Activated CD8-positive, alpha-beta memory T cell treated with anti-CD3 and anti-CD28 coated beads for 36 hours (primary cell): Measurements from ENCODE around the gene NTM. TPM values are rescaled to one million over a fixed set of nuclear protein-coding genes. Genes with fewer than 3 reads are reported as not detected.

Experiments used
- CTCF ChIA-PET: fragments of 350-600 bp; sonication (Branson Sonifier 250); formaldehyde crosslinking; loops from one replicate; lab custom pipeline; 2021; ENCODE audit warnings: antibody characterized with exemption; lab: Charles Lee
- POLR2A ChIA-PET: fragments of 350-600 bp; sonication (Branson Sonifier 250); formaldehyde crosslinking; loops from one replicate; lab custom pipeline; 2021; ENCODE audit warnings: antibody characterized with exemption; lab: Charles Lee
- total RNA-seq, 2 experiments: library from RNA; stranded (reverse); gene quantifications; one replicate each; pipeline ENCODE4 v1.2.3, GENCODE V29; 2021

Gene NTM
- total RNA-seq, 2 experiments from 2014 or later = not detected

DNA sequence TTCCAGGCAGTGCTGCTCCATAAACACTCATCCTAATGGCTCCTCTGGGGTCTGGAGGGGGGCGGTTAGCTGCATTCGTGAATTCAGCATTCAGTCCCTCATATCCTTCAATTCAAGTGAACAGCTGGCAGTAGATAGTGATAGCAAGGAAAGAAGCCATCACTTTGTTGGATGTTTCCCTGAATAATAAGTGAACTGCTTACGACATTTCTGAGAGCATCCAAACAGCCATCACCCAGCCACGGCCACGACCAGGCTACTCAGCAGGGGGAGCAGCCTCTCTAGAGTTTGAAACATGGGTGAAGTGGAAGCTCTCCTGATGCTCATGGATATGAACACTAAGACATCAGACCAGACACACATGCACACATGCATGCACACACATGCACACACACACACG lies 163.6 kb downstream of the NTM start:
- ChIA-PET CTCF (no interaction called here), POLR2A (no interaction called here)

DNA sequence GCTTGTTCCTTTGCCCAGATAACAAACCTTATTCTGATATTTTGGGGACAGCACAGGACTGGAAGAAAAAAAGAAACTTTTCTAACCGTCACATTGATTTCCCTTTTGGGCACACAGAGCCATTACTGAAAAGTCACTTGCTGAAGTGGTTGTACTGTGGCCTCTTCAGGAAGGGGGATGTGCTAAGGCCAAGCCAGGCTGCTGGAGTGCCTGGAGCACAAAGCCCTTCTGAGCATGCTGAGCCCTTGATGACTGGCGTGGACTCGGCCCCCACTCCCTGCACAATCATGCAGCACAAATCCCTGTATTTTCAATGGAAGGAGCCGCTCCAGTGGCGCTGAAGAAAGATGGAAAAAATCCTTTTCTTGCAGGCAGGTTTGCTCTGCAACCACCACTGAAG lies 164.2 kb downstream of the NTM start:
- ChIA-PET POLR2A (no interaction called here), CTCF (no interaction called here)

DNA sequence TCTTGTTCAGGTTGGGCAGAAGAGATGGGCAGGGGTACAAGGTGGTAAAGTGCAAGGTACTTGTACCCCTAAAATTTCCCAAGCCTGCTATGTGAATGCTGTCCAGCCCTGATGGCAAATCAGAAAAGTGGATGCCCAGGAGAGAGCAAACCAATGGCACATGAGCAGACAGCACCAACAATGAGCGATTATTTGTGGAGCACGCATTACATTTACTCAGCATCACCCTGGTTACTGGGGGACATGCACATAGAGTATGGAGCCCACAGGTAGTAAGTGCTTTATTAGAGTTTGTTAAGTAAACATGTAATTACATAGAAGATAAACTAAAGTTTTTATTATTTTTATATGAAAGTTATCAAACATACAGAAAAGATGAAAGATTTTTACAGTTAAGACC lies 165.7 kb downstream of the NTM start:
- ChIA-PET POLR2A (no interaction called here), CTCF (no interaction called here)

DNA sequence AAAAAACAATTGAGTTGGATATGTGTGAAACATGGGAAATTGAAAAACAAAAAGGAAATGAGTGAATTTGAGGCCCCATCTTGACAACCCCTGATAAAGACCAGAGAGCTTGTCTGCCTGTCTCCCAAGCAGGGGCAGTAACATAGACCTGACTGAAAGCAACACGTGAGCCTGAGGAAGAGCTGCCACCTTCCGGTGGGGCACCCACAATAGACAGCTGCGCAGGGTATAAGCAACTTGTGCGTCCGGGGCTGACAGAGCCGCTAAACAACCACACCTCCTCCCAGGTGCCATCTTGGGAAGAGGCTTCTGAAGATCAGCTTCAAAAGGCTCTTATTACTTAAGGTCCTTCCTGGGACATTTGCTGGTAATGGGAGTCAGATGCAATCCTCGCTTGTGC lies 166.8 kb downstream of the NTM start:
- CTCF ChIA-PET = interaction anchor here (0.6 kb wide), 2 partner anchors 79 to 1849 kb away, joined by 3 to 4 read pairs; no protein-coding TSS in a partner anchor
- POLR2A ChIA-PET = no interaction called here

DNA sequence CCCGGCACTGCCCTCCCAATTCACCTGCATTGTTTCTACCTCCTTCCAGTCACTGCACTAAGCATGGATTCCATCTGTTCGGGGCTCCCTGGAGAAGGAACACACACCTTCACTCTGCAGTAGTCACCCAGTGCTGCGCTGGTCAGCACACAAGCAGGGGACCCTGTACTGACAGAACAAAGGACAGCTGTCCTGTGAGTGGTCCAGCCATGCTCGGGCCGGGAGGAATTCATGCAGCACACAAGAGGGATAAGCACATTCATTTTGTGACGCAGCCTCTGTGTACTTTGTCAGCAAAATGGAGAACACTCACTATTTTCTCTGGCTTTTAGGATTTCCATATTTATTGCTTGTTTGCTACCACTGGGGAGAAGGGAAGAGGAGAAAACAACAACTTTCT lies 167.3 kb downstream of the NTM start:
- CTCF ChIA-PET = interaction anchor here (0.6 kb wide), 2 partner anchors 79 to 1849 kb away, joined by 3 to 4 read pairs; no protein-coding TSS in a partner anchor
- POLR2A ChIA-PET = no interaction called here

DNA sequence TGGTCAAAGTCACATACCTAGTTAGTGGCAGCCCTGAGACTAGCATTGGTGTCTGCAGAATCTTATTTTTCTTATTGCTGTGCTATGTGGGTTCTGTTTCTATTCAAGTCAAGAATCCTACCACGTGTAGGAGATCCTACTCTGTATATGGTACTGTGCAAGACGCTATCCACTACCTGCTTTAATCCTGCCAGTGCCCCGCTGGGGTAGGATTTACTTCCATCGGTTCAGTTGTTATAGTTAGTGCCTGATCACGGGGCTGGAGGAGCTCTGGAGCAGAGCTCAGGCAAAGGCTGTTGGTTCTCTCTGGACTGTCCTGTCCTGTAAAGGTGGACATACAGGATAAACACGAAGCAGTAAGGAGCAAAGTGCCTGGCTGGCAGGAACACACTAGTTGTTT lies 167.9 kb downstream of the NTM start:
- CTCF ChIA-PET = no interaction called here
- POLR2A ChIA-PET = no interaction called here

DNA sequence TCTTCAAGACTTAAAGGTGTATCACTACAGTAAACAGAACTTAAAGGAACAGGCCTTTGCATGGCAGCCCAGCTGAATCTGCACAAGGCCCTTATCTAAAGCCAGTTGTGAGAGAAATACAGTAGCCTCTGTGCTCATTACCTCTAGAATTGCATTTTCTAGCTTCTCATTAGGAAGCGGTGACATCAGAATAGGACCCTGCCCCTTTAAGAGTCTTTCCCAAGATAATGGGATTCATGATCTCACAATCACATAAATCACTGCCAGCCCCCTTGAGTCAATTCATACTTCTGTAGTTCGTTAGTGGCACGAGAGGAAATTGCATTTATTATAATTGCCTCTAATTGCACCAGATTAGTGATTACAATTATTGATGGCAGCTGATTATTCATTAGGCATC lies 170.3 kb downstream of the NTM start:
- CTCF ChIA-PET = no interaction called here
- POLR2A ChIA-PET = no interaction called here

DNA sequence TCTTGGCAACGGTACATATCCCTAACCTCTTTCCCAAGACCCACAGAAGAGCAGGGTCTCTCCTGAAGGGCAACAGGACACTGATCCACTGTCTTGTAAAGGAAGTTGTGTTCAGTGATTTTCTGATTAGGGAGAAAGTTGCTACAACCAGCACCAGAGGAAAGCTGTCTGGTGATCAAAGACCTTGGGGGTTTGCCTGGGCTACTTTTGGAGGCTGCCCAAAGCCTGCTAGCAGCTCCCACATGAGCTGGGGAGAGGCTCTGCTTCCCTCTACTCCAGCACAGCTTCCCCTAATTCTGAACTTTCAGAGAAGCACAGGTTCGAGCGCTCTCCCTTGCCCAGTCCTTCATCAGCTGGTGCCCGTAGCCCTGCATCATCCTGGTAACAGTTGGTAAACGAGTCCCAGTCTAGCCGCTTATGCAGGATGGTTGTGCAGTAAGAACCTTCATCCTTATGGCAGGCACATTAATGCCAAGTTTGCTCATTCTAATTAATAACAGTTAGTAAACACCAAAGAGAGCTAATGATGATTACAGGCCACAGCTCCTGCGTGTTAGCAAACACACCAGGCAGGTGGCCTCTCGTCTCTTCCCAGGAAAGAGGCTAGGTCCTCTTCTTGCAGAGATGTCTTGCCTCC lies 173.1 kb downstream of the NTM start:
- POLR2A ChIA-PET = no interaction called here
- CTCF ChIA-PET = no interaction called here

DNA sequence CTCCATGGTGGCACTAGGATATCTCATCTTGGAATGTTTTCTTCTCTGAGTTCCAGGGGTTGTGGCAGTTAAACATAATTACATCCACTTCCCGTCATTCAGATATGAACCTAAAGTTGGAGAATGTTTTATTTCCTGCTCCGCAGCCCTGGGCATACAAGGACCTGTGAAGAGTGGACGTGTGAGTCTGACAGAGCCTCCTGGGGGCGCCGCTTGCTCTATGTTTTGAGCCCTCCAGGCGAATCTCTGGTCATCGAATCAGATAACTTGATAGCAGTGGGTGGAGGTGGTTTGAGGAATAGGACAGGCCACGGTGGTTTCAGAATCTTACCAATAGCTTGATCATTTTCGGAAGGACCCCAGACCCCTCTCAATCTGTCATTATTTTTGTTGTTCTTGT lies 174.2 kb downstream of the NTM start:
- ChIA-PET POLR2A (no interaction called here), CTCF (no interaction called here)

DNA sequence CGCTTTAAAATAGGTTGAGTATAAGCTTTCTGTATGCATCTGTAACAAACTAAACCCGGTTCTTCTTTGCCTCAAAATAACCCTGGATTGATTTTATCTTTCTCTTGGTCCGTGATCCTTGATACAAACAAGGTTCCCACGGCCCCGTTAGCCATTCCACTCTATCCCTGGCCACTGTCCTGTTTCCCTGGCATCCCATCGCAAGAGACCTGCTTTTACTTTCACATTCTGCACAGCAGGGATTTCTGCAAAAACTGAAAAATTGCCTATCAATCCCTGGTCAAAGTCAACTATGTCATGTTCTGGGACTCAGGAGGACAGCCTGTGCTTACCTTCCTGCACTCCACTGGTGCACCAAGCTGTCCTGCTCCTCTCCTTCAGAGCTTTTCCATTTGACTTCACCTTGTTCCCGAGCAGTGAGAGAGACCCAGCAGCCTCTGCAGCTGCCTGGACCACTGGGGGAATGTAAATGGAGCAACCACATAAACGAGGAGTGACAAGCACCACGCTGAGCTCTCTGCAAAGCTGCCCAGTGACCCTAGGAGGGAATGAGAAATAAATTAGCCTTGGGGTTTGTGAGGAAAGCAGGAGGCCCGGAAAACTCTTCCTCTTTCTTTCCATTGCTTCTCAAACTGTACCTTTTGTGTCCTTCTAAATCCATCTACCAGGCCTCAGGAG lies 175.9 kb downstream of the NTM start:
- POLR2A ChIA-PET = no interaction called here
- CTCF ChIA-PET = no interaction called here

DNA sequence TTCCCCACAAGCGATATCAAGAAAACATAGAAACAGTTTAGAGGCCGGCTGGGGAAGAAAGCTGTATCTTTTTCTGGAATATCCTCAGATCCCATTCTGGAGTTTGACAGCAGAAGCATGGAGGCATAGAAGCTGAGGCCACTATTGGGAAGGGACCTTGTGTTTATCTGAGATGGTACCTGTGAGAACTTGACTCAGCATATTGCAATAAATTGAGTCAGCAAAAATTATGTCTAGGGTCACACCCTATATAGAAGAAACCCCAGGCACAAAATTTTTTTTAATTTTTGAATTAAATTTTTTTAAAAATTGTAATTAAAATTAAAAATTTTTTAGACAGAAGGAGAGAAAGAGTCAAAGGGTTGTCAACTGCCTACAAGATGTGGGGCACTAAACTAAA lies 178.7 kb downstream of the NTM start:
- POLR2A ChIA-PET = no interaction called here
- CTCF ChIA-PET = no interaction called here

DNA sequence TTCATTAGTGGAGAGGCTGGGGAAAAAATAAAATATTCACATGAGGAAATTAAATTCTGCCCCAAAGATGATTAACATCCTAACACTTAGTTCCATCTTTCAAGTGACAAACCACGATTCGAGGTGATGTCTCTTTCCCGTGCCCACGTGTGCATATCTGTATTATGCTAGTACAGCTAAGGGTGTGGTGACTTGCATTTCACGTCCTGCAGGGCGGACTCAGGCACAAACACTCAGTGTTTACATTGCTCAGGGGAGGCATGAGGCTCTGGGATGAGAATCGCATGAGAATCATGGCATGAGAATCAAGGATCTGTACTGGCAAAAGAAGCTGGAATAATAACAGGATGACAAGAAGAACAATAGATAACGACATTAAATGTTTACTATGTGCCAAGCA lies 179.4 kb downstream of the NTM start:
- POLR2A ChIA-PET = no interaction called here
- CTCF ChIA-PET = no interaction called here

DNA sequence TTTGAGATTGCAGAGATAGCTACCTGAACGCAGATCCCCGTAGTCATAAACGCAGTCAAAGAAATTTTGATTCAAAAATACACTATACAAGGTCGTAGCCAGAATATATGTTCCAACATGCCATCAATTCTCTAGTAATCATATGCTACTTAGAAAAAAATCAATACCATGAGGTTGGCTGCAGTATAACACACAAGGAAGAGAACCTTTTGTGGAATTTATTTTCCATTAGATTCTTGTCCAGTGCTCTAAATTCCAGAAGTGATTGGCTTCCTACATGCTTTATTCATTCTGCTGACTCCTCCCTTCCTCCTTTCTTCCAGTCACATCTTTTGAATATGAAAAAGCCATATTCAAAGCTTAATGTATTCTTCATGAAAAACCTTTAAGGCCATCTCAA lies 189.9 kb downstream of the NTM start:
- POLR2A ChIA-PET = no interaction called here
- CTCF ChIA-PET = no interaction called here

DNA sequence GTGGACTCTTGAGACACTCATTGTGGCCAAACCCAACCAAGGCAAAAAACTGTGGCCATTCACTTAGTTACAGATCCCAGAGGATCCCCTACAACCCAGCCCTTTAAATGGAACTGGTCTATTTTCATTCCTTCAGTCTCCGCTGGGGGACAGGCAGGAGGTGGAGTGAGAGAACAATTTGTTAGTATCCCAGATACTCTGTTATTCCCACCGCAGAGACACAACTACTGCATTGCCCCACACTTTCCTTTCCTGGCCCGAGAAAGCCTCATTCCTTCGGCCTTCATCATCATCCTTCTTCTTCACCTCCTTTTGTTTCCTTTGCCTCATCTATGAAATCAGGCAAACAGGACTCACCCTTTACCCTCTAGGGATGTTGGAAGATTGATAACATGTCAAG lies 191.1 kb downstream of the NTM start:
- CTCF ChIA-PET = no interaction called here
- POLR2A ChIA-PET = no interaction called here

DNA sequence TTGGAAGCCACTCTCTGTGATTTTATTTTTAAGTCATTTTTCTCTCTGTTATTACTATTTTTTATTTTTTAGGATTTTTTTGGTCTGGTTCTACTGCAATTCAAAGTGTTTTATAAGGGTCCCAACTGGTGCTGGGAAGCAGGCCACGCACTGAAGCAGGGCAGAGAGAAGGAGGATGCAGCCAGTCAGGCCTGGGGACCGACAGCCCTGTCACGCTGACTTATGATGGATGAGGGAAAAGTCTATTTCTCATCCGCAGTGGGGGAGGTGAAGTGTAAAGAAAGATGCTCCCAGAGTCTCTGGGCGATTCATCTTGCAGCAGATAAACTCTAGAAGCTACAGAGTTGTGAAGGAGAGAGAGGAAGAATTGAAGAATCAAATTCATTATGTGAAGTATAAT lies 191.6 kb downstream of the NTM start:
- ChIA-PET POLR2A (no interaction called here), CTCF (no interaction called here)

DNA sequence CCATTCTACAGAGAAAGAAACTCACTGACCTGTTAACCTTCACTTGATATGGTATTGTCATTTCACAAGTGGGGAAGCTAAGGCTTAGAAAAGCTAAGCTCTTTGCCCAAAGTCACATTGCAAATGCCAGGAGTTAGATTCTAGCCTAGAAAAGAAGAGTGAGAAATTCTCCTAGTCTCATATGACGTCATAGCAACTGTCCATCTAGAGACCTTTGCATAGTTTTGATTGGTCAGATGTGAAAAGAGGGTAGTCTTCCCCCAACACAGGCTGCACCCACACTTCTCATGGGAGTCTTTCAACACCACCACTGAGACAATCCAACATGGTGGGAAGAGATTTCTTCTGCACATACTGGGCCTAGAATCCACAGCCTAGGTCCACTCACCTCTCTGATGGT lies 197.9 kb downstream of the NTM start:
- CTCF ChIA-PET = no interaction called here
- POLR2A ChIA-PET = no interaction called here

DNA sequence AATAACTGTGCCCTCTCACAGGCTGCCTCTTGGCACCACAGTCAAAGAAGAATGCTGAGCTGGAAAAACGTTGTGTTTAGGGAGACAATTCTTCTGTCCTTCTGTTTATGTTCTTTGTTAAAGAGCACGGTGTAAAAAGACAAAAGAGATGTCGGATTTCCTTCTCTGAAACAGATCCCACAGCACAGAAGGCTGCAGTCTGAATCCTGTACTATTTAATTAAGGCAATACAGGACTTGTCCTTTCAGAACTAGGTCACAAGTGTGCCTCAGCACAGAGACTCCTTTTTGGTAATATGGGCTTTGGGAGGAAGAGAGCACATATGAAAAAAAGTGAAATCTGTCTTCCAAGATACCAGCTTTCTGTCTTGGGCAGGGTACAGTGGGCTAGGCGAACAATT lies 201.2 kb downstream of the NTM start:
- ChIA-PET POLR2A (no interaction called here), CTCF (no interaction called here)

DNA sequence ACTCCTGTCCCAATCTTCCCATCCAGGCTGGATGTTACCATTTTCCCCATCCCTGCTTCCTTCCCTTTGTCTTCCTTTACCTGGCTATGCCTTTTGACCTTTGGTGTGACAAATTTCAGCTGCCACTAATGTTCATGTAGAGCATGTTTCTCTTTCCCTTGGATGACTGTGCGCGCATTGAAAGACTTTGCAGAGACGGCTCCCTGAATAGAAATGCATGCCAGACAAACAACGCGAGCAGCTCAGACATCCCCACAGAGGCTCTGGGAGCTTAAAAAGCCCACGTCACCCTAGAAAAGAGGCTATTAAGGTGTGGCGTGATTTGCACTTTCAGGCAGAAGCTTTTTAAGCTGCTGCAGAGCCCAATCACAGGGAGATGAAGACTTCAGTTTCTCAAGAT lies 202.0 kb downstream of the NTM start:
- ChIA-PET CTCF (no interaction called here), POLR2A (no interaction called here)

DNA sequence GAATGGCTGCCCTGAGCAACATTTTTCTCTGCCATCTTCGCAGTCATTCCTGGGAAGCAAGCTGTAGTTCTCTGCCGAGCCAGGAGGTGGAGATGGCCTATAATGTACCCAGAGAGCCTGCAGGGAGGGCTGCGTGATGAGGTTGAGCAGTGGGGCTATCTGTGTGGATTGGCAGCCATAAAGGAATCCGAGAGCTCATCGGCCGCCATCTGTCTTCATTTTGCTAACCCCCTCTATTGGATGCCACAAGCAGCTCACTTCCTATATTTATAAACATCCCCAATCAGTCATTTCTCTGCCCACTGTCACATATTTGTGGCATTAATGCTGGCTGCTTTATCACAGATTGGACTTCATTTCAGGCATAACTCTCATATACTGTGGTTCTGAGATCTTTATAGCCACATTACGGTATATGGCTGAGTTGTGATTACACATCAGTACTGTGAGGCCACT lies 209.5 kb downstream of the NTM start:
- POLR2A ChIA-PET = no interaction called here
- CTCF ChIA-PET = no interaction called here

DNA sequence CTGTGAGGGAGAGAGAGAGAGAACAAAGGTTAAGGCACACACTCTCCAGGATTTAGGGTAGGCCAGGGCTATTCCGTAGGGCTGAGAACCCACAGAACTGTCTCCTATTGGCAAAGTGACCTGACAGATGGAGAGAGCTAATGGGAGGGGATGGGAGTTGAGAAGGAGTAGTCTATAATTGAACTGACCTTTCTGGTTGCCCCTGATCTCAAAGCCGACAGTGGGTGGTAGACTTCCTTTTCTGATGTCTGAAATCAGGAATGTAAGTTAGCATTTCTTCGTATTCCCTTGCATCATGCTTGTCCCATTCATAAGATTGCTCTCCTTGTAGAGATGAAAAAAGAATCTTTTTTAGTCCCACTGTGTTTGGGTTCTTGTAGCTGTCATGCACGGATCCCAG lies 210.1 kb downstream of the NTM start:
- ChIA-PET POLR2A (no interaction called here), CTCF (no interaction called here)

DNA sequence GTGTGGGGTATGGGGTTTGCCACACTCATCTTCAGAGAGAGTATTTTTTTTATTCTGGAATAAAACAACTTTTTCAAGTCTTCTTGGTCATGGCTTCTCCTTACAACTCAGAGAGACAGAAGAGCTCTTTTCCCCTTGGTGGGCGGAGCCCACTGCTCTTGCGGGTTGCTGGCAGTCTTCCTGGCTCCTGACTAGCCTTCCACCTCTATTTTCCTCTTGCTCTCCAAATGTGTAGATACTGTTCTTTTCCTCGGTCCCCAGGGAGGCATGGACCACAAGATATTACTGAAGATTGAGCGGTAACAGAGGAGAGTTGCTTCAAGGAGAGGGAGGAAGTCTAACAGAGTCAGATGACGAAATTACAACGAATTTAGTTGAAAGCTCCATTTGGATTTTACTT lies 210.6 kb downstream of the NTM start:
- CTCF ChIA-PET = no interaction called here

More for the DNA sequence above, 210.6 kb downstream of the NTM start:
- POLR2A ChIA-PET = no interaction called here
